Measurements from ENCODE around the gene CCDC167. TPM values are rescaled to one million over a fixed set of nuclear protein-coding genes. Genes with fewer than 3 reads are reported as not detected.

CCDC167 gene
- polyA plus RNA-seq, 1 donor from 2014 or later: 207 TPM

- no peaks in the 10 kb centered on the region for H3K36me3 ChIP-seq (ENCODE audit: insufficient read depth, low read length)
- H3K4me2 ChIP-seq (ENCODE audit: low read length): no peak overlapping the region
- no peaks in the 10 kb centered on the region for H4K20me1 ChIP-seq (ENCODE audit: insufficient read depth)
- H3K9me2 ChIP-seq (ENCODE audit: insufficient read depth, low read length): no peaks in the 10 kb centered on the region
- no peaks in the 10 kb centered on the region for H3K9me3 ChIP-seq (ENCODE audit: low read length)
- H3F3A ChIP-seq (ENCODE audit: insufficient read depth, low read length, poor library complexity, severe bottlenecking): peaks cover 4% of the 10 kb centered on the region
- H3K27ac ChIP-seq (ENCODE audit: low read length): no peak overlapping the region
- H2AFZ ChIP-seq (ENCODE audit: low read depth, low read length): no peak overlapping the region
- no peaks in the 10 kb centered on the region for H3K79me2 ChIP-seq (replicated peaks; ENCODE audit: insufficient read depth, low read length)
- no peak overlapping the region for H3K4me3 ChIP-seq (ENCODE audit: low read length)
- H3K9ac ChIP-seq (ENCODE audit: low read length): no peak overlapping the region
- TF ChIP-seq TAF1 (IDR thresholded peaks at IDR 0.05; ENCODE audit: low read depth) (no peak), SMC3 (conservative IDR thresholded peaks at IDR 0.05; ENCODE audit: poor library complexity) (no peak), EZH2 (IDR thresholded peaks at IDR 0.05; ENCODE audit: borderline replicate concordance, insufficient read depth, low read length, poor library complexity, severe bottlenecking) (no peak), CTCF (IDR thresholded peaks at IDR 0.05; ENCODE audit: poor library complexity, severe bottlenecking) (no peak), MXI1 (conservative IDR thresholded peaks at IDR 0.05; ENCODE audit: poor library complexity, severe bottlenecking) (no peak), POLR2AphosphoS5 (IDR thresholded peaks at IDR 0.05) (no peak), REST (IDR thresholded peaks at IDR 0.05; ENCODE audit: borderline replicate concordance) (no peak), RAD21 (conservative IDR thresholded peaks at IDR 0.05) (no peak), EP300 (conservative IDR thresholded peaks at IDR 0.05; ENCODE audit: poor library complexity, severe bottlenecking) (no peak)
- peaks cover 16% of the 10 kb centered on the region for H3K27me3 ChIP-seq (ENCODE audit: insufficient read depth, low read depth, low read length)
Measured at GRCh38 chr6:37532122-37532521, 32.4 kb upstream of the CCDC167 start.

- no peaks in the 10 kb centered on the region for H3K36me3 ChIP-seq (ENCODE audit: insufficient read depth, low read length)
- H2AFZ ChIP-seq (ENCODE audit: low read depth, low read length): no peak overlapping the region
- TF ChIP-seq SMC3 (conservative IDR thresholded peaks at IDR 0.05; ENCODE audit: poor library complexity) (no peak), MXI1 (conservative IDR thresholded peaks at IDR 0.05; ENCODE audit: poor library complexity, severe bottlenecking) (no peak), EZH2 (IDR thresholded peaks at IDR 0.05; ENCODE audit: borderline replicate concordance, insufficient read depth, low read length, poor library complexity, severe bottlenecking) (no peak), RAD21 (conservative IDR thresholded peaks at IDR 0.05) (no peak), CTCF (IDR thresholded peaks at IDR 0.05; ENCODE audit: poor library complexity, severe bottlenecking) (no peak), POLR2AphosphoS5 (IDR thresholded peaks at IDR 0.05) (no peak), REST (IDR thresholded peaks at IDR 0.05; ENCODE audit: borderline replicate concordance) (no peak), TAF1 (IDR thresholded peaks at IDR 0.05; ENCODE audit: low read depth) (no peak), EP300 (conservative IDR thresholded peaks at IDR 0.05; ENCODE audit: poor library complexity, severe bottlenecking) (no peak)
- no peaks in the 10 kb centered on the region for H4K20me1 ChIP-seq (ENCODE audit: insufficient read depth)
- no peak overlapping the region for H3K4me3 ChIP-seq (ENCODE audit: low read length)
- H3K79me2 ChIP-seq (replicated peaks; ENCODE audit: insufficient read depth, low read length): no peaks in the 10 kb centered on the region
- H3K4me2 ChIP-seq (ENCODE audit: low read length): no peak overlapping the region
- H3K9me3 ChIP-seq (ENCODE audit: low read length): no peaks in the 10 kb centered on the region
- no peaks in the 10 kb centered on the region for H3K9me2 ChIP-seq (ENCODE audit: insufficient read depth, low read length)
- peaks cover 12% of the 10 kb centered on the region for H3K27me3 ChIP-seq (ENCODE audit: insufficient read depth, low read depth, low read length)
- H3K27ac ChIP-seq (ENCODE audit: low read length): no peak overlapping the region
- no peak overlapping the region for H3K9ac ChIP-seq (ENCODE audit: low read length)
- peaks cover 4% of the 10 kb centered on the region for H3F3A ChIP-seq (ENCODE audit: insufficient read depth, low read length, poor library complexity, severe bottlenecking)
Measured at GRCh38 chr6:37531437-37532036, 31.8 kb upstream of the CCDC167 start.

All from neural cell (in vitro differentiated cells).